Neural progenitor cell (in vitro differentiated cells): ENCODE results near the gene TKT. TPM values are rescaled to one million over a fixed set of nuclear protein-coding genes. Genes with fewer than 3 reads are reported as not detected.

ENCODE experiments used
- DNase-seq: peaks from one replicate; pipeline ENCODE4 v3.0.0-alpha.2; 2016; ENCODE audit warnings: low spot score
- H2AFZ ChIP-seq: fragments of 200-600 bp; sonication (generic); replicated peaks from 2 replicates; pipeline ENCODE4 v1.6.1; 2016; ENCODE audit warnings: antibody characterized with exemption
- H3F3A ChIP-seq: fragments of 200-600 bp; sonication (generic); 2 replicates; pipeline ENCODE4 v1.6.1; 2016; ENCODE audit warnings: antibody characterized with exemption, low read depth
- H3K27ac ChIP-seq: fragments of 200-600 bp; sonication (generic); 2 replicates; pipeline ENCODE4 v1.5.1; 2016; ENCODE audit warnings: mild to moderate bottlenecking
- H3K27me3 ChIP-seq: fragments of 200-600 bp; sonication (generic); 2 replicates; pipeline ENCODE4 v1.6.1; 2016; ENCODE audit warnings: mild to moderate bottlenecking, moderate library complexity
- H3K36me3 ChIP-seq: fragments of 200-600 bp; sonication (generic); 2 replicates; pipeline ENCODE4 v1.5.1; 2016
- H3K4me1 ChIP-seq: fragments of 200-600 bp; sonication (generic); 2 replicates; pipeline ENCODE4 v1.6.1; 2016; ENCODE audit warnings: mixed run types
- H3K4me2 ChIP-seq: fragments of 200-600 bp; sonication (generic); 2 replicates; pipeline ENCODE4 v1.6.1; 2016
- H3K4me3 ChIP-seq: fragments of 200-600 bp; sonication (generic); 2 replicates; pipeline ENCODE4 v1.5.1; 2016
- H3K79me2 ChIP-seq: fragments of 200-600 bp; sonication (generic); 2 replicates; pipeline ENCODE4 v1.6.1; 2016; ENCODE audit warnings: low read depth
- H3K9ac ChIP-seq: fragments of 200-600 bp; sonication (generic); 2 replicates; pipeline ENCODE4 v1.6.1; 2016
- H3K9me3 ChIP-seq: fragments of 200-600 bp; sonication (generic); 2 replicates; pipeline ENCODE4 v1.5.1; 2016; ENCODE audit warnings: low read depth
- H4K20me1 ChIP-seq: fragments of 200-600 bp; sonication (generic); 2 replicates; pipeline ENCODE4 v1.6.1; 2016; ENCODE audit warnings: low read depth
- H3K27ac Mint-ChIP-seq: 3 replicates; pipeline ENCODE4 v1.8.0; 2021; ENCODE audit warnings: mixed read lengths
- H3K27me3 Mint-ChIP-seq: 2 replicates; pipeline ENCODE4 v1.8.0; 2022; ENCODE audit warnings: low read depth, mild to moderate bottlenecking, inconsistent platforms, moderate library complexity, mixed read lengths; ENCODE audit not compliant: insufficient read depth
- H3K36me3 Mint-ChIP-seq: 3 replicates; pipeline ENCODE4 v1.8.0; 2021; ENCODE audit warnings: mixed read lengths
- H3K4me1 Mint-ChIP-seq: 3 replicates; pipeline ENCODE4 v1.8.0; 2021; ENCODE audit warnings: mixed read lengths
- H3K4me3 Mint-ChIP-seq: 3 replicates; pipeline ENCODE4 v1.8.0; 2021; ENCODE audit warnings: mild to moderate bottlenecking, moderate library complexity, mixed read lengths
- H3K9me3 Mint-ChIP-seq: 3 replicates; pipeline ENCODE4 v1.8.0; 2020; ENCODE audit warnings: mixed read lengths
- CTCF ChIP-seq: fragments of 200-600 bp; sonication (generic); IDR thresholded peaks from 2 replicates; pipeline ENCODE4 v1.5.1; 2017; ENCODE audit warnings: antibody characterized with exemption, mild to moderate bottlenecking
- EZH2 ChIP-seq: fragments of 200-600 bp; sonication (generic); IDR thresholded peaks from 2 replicates; pipeline ENCODE4 v1.6.1; 2017; ENCODE audit warnings: antibody characterized with exemption, mild to moderate bottlenecking, moderate library complexity
- EZH2phosphoT487 ChIP-seq: fragments of 200-600 bp; sonication (generic); IDR thresholded peaks from 2 replicates; pipeline ENCODE4 v1.6.1; 2017; ENCODE audit warnings: antibody characterized with exemption
- total RNA-seq: library from RNA; depleted of rRNA; stranded (reverse); fragments of >200 nt; gene quantifications from 2 replicates; pipeline ENCODE4 v1.2.3, GENCODE V29; 2015; ENCODE audit warnings: low replicate concordance

Gene TKT
- total RNA-seq, 1 donor from 2014 or later: 292 TPM

GRCh38 chr3:53250881-53251605, 4.8 kb downstream of the TKT start:
- no peak overlapping the region for H3K4me3 ChIP-seq
- H3K79me2 ChIP-seq: peaks cover 96% of the 10 kb centered on the region
- peaks cover 85% of the 10 kb centered on the region for H4K20me1 ChIP-seq
- peaks cover 2% of the 10 kb centered on the region for H3K9me3 Mint-ChIP-seq
- H3K4me2 ChIP-seq: no peak overlapping the region
- peaks cover 4% of the 10 kb centered on the region for H3K27me3 Mint-ChIP-seq
- peaks cover 13% of the 10 kb centered on the region for H3K36me3 Mint-ChIP-seq
- H2AFZ ChIP-seq: no peak overlapping the region
- no peaks in the 10 kb centered on the region for H3K36me3 ChIP-seq
- H3K4me1 ChIP-seq: peaks cover 23% of the 10 kb centered on the region
- H3K27me3 ChIP-seq: no peaks in the 10 kb centered on the region
- H3K4me3 Mint-ChIP-seq: no peak overlapping the region
- DNase-seq: no peak
- H3K27ac Mint-ChIP-seq: no peak overlapping the region
- peaks cover 27% of the 10 kb centered on the region for H3K4me1 Mint-ChIP-seq
- H3K9me3 ChIP-seq: no peaks in the 10 kb centered on the region
- peaks cover 11% of the 10 kb centered on the region for H3F3A ChIP-seq
- no peak for TF ChIP-seq CTCF
- no peak for TF ChIP-seq EZH2
- no peak for TF ChIP-seq EZH2phosphoT487
- H3K27ac ChIP-seq: no peak overlapping the region
- no peak overlapping the region for H3K9ac ChIP-seq

- Mint-ChIP-seq H3K9me3 (peaks cover 2% of the 10 kb centered on the region), H3K27ac (no peak overlapping the region), H3K36me3 (peaks cover 16% of the 10 kb centered on the region), H3K4me3 (no peak overlapping the region), H3K27me3 (peaks cover 4% of the 10 kb centered on the region), H3K4me1 (peaks cover 27% of the 10 kb centered on the region)
- Histone ChIP-seq H3K79me2 (peaks cover 100% of the 10 kb centered on the region), H3K9ac (no peak overlapping the region), H3K36me3 (no peaks in the 10 kb centered on the region), H3K4me3 (no peak overlapping the region), H3K27ac (no peak overlapping the region), H3K9me3 (no peaks in the 10 kb centered on the region), H3K4me1 (peaks cover 23% of the 10 kb centered on the region), H3F3A (peaks cover 13% of the 10 kb centered on the region), H3K4me2 (no peak overlapping the region), H2AFZ (no peak overlapping the region), H3K27me3 (no peaks in the 10 kb centered on the region), H4K20me1 (peaks cover 91% of the 10 kb centered on the region)
- DNase-seq: no peak
- TF ChIP-seq EZH2phosphoT487 (no peak), CTCF (no peak), EZH2 (no peak)
These were observed 5.4 kb downstream of the TKT start for GRCh38 chr3:53250453-53250852.

- Histone ChIP-seq H3K9ac (no peak overlapping the region), H3K4me2 (no peak overlapping the region), H3K4me1 (peaks cover 24% of the 10 kb centered on the region), H3F3A (peaks cover 6% of the 10 kb centered on the region), H4K20me1 (peaks cover 98% of the 10 kb centered on the region), H3K9me3 (no peaks in the 10 kb centered on the region), H3K4me3 (no peak overlapping the region), H3K27me3 (no peaks in the 10 kb centered on the region), H2AFZ (no peak overlapping the region), H3K79me2 (peaks cover 100% of the 10 kb centered on the region), H3K36me3 (no peaks in the 10 kb centered on the region), H3K27ac (no peak overlapping the region)
- TF ChIP-seq EZH2phosphoT487: no peak
- TF ChIP-seq EZH2: no peak
- TF ChIP-seq CTCF: no peak
- peaks cover 2% of the 10 kb centered on the region for H3K9me3 Mint-ChIP-seq
- peaks cover 18% of the 10 kb centered on the region for H3K36me3 Mint-ChIP-seq
- no peak for DNase-seq
- no peak overlapping the region for H3K4me3 Mint-ChIP-seq
- no peak overlapping the region for H3K27ac Mint-ChIP-seq
- peaks cover 26% of the 10 kb centered on the region for H3K4me1 Mint-ChIP-seq
- peaks cover 2% of the 10 kb centered on the region for H3K27me3 Mint-ChIP-seq
These were observed 7.7 kb downstream of the TKT start for GRCh38 chr3:53248161-53248560.
